ENCODE measurements around the gene COLEC11.

The COLEC11 gene

DNA sequence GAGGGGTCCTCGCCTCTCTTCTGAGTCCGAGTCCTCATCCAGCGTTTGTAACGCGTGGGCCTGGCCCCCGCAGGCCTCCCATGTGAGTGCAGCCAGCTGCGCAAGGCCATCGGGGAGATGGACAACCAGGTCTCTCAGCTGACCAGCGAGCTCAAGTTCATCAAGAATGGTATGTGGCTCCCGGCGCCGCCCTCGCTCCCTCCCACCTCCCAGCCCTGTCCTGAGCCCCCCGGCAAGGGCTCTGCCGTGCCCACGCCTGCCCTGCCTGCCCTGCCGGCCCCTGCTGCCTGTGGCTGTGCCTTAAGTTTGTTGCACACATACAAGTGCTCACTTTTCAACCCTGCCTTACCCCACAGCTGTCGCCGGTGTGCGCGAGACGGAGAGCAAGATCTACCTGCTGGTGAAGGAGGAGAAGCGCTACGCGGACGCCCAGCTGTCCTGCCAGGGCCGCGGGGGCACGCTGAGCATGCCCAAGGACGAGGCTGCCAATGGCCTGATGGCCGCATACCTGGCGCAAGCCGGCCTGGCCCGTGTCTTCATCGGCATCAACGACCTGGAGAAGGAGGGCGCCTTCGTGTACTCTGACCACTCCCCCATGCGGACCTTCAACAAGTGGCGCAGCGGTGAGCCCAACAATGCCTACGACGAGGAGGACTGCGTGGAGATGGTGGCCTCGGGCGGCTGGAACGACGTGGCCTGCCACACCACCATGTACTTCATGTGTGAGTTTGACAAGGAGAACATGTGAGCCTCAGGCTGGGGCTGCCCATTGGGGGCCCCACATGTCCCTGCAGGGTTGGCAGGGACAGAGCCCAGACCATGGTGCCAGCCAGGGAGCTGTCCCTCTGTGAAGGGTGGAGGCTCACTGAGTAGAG lies 48.7 kb downstream of the COLEC11 start:
- H4K20me1 ChIP-seq (ENCODE audit: insufficient read depth, low read length): no peaks in the 10 kb centered on the region
- ATAC-seq (ENCODE audit: insufficient read depth, low read depth) (no peak), DNase-seq (no peak)
- H3K79me2 ChIP-seq (ENCODE audit: insufficient read depth, low read length): no peaks in the 10 kb centered on the region
- no peak overlapping the region for H3K4me2 ChIP-seq (ENCODE audit: insufficient read depth, low read length)
- H3K4me3 ChIP-seq (ENCODE audit: low read depth in 1 of 2, low read length in 2 of 2): no peak overlapping the region
- no peak overlapping the region for H3K9ac ChIP-seq (ENCODE audit: low read depth, low read length)
- H3K27me3 ChIP-seq (ENCODE audit: insufficient read depth, low read length, poor library complexity): peaks cover 5% of the 10 kb centered on the region
- H3K9me3 ChIP-seq (ENCODE audit: insufficient read depth, low read length, severe bottlenecking): no peaks in the 10 kb centered on the region
- H3K27ac ChIP-seq (ENCODE audit: low read length): no peak overlapping the region
- no peaks in the 10 kb centered on the region for H3K36me3 ChIP-seq (ENCODE audit: insufficient read depth, low read length)
- no peak overlapping the region for H2AFZ ChIP-seq (ENCODE audit: low read depth, low read length)
- no peak for TF ChIP-seq EZH2 (IDR thresholded peaks at IDR 0.05; ENCODE audit: borderline replicate concordance, low read depth, low read length, severe bottlenecking)
- TF ChIP-seq, protein P1, sequence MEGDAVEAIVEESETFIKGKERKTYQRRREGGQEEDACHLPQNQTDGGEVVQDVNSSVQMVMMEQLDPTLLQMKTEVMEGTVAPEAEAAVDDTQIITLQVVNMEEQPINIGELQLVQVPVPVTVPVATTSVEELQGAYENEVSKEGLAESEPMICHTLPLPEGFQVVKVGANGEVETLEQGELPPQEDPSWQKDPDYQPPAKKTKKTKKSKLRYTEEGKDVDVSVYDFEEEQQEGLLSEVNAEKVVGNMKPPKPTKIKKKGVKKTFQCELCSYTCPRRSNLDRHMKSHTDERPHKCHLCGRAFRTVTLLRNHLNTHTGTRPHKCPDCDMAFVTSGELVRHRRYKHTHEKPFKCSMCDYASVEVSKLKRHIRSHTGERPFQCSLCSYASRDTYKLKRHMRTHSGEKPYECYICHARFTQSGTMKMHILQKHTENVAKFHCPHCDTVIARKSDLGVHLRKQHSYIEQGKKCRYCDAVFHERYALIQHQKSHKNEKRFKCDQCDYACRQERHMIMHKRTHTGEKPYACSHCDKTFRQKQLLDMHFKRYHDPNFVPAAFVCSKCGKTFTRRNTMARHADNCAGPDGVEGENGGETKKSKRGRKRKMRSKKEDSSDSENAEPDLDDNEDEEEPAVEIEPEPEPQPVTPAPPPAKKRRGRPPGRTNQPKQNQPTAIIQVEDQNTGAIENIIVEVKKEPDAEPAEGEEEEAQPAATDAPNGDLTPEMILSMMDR (IDR thresholded peaks at IDR 0.05; ENCODE audit: borderline replicate concordance, extremely low read depth, low read length, poor library complexity, severe bottlenecking): no peak
- no peaks in the 10 kb centered on the region for H3K4me1 ChIP-seq (ENCODE audit: insufficient read depth, low read length)

DNA sequence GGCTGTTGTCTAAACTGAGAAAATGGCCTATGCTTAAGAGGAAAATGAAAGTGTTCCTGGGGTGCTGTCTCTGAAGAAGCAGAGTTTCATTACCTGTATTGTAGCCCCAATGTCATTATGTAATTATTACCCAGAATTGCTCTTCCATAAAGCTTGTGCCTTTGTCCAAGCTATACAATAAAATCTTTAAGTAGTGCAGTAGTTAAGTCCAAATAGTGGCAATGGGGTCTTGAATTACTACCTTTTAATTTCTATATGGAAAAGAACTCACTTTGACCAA lies 49.3 kb downstream of the COLEC11 start:
- ATAC-seq (ENCODE audit: insufficient read depth, low read depth) (no peak), DNase-seq (no peak)
- Histone ChIP-seq H3K9me3 (ENCODE audit: insufficient read depth, low read length, severe bottlenecking) (no peaks in the 10 kb centered on the region), H4K20me1 (ENCODE audit: insufficient read depth, low read length) (no peaks in the 10 kb centered on the region), H3K36me3 (ENCODE audit: insufficient read depth, low read length) (no peaks in the 10 kb centered on the region), H3K9ac (ENCODE audit: low read depth, low read length) (no peak overlapping the region), H3K4me3 (ENCODE audit: low read depth in 1 of 2, low read length in 2 of 2) (no peak overlapping the region), H3K79me2 (ENCODE audit: insufficient read depth, low read length) (no peaks in the 10 kb centered on the region), H2AFZ (ENCODE audit: low read depth, low read length) (no peak overlapping the region), H3K27me3 (ENCODE audit: insufficient read depth, low read length, poor library complexity) (peaks cover 5% of the 10 kb centered on the region), H3K4me1 (ENCODE audit: insufficient read depth, low read length) (no peaks in the 10 kb centered on the region), H3K27ac (ENCODE audit: low read length) (no peak overlapping the region), H3K4me2 (ENCODE audit: insufficient read depth, low read length) (no peak overlapping the region)
- TF ChIP-seq EZH2 (IDR thresholded peaks at IDR 0.05; ENCODE audit: borderline replicate concordance, low read depth, low read length, severe bottlenecking): no peak
- TF ChIP-seq, protein P1 (IDR thresholded peaks at IDR 0.05; ENCODE audit: borderline replicate concordance, extremely low read depth, low read length, poor library complexity, severe bottlenecking): no peak

DNA sequence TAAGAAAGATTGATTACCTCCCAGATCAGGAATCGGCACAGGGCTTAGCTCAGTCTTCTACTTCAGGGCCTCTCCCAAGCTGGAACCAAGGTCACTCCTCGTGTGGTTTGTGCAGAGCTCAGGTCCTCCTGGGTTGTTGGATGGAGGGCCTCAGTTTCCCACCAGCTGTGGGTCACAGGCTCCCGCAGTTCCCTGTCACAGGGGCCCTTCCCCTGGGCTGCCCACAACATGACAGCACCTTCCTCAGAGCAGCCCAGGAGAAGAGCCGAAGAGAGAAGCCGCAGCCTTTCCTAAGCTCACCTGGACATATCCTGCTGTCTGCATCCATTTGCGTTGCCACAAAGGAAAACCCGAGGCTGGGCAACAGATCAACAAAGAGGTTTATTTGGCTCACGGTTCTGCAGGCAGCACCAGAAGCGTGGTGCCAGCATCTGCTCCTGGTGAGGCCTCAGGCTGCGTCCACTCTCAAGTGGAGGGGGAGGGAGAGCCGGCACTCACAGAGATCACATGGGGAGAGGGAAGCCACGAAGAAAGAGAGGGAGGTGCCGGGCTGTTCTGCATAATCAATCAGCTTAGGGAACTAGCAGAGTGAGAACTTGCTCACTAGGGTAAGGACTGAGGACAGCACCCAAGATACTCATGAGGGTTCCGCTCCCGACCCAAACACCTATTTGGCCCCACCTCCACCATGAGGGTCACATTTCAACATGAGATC lies 50.1 kb downstream of the COLEC11 start:
- Histone ChIP-seq H3K9ac (ENCODE audit: low read depth, low read length) (no peak overlapping the region), H2AFZ (ENCODE audit: low read depth, low read length) (no peak overlapping the region), H3K27ac (ENCODE audit: low read length) (no peak overlapping the region), H3K4me1 (ENCODE audit: insufficient read depth, low read length) (no peaks in the 10 kb centered on the region), H3K27me3 (ENCODE audit: insufficient read depth, low read length, poor library complexity) (peaks cover 5% of the 10 kb centered on the region), H3K4me2 (ENCODE audit: insufficient read depth, low read length) (no peak overlapping the region), H3K36me3 (ENCODE audit: insufficient read depth, low read length) (no peaks in the 10 kb centered on the region), H3K9me3 (ENCODE audit: insufficient read depth, low read length, severe bottlenecking) (no peaks in the 10 kb centered on the region), H4K20me1 (ENCODE audit: insufficient read depth, low read length) (no peaks in the 10 kb centered on the region), H3K4me3 (ENCODE audit: low read depth in 1 of 2, low read length in 2 of 2) (no peak overlapping the region), H3K79me2 (ENCODE audit: insufficient read depth, low read length) (no peaks in the 10 kb centered on the region)
- DNase-seq (no peak), ATAC-seq (ENCODE audit: insufficient read depth, low read depth) (no peak)
- TF ChIP-seq EZH2 (IDR thresholded peaks at IDR 0.05; ENCODE audit: borderline replicate concordance, low read depth, low read length, severe bottlenecking): no peak
- TF ChIP-seq, protein P1 (IDR thresholded peaks at IDR 0.05; ENCODE audit: borderline replicate concordance, extremely low read depth, low read length, poor library complexity, severe bottlenecking): no peak

Data from DND-41 (cell line).